ENCODE results near the gene ARHGEF35. TPM values are rescaled to one million over a fixed set of nuclear protein-coding genes. Genes with fewer than 3 reads are reported as not detected.
"Not testable (repeated sequence)": the region's sequence is repeated elsewhere in the genome, so short reads cannot be mapped to it uniquely, and the experiment has no call there.

ARHGEF35 gene
- total RNA-seq, 3 donors from 2014 or later, result 0.51 to 62.2 (median 41.7) TPM

DNA sequence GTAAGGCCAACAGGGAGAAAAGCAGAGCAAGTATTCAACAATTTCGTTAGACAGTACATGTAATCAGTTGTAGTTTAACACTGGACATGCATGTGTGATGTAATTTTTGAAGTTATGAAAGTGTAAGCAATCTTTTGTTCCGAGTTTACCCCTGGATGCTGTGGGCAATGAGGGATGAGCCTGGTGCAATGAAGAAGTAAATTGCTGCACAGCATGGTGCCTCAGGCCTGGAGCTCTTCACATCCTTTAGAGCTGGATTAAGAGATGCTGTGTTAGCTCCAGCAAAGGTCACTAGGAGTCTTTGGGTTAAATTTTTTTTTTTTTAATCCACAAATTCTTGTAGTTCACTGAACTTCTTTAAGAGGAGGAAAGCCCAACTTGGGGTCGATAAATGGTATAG is 7.5 kb upstream of the ARHGEF35 start:
- intact Hi-C loops (cut with DNase I, micrococcal nuclease); H3K4me1 ChIP-seq (ENCODE audit: low read depth); H3K9me3 ChIP-seq; H3K36me3 ChIP-seq (ENCODE audit: low read depth); DNase-seq; H3K4me3 ChIP-seq; ATAC-seq: not testable (repeated sequence)

DNA sequence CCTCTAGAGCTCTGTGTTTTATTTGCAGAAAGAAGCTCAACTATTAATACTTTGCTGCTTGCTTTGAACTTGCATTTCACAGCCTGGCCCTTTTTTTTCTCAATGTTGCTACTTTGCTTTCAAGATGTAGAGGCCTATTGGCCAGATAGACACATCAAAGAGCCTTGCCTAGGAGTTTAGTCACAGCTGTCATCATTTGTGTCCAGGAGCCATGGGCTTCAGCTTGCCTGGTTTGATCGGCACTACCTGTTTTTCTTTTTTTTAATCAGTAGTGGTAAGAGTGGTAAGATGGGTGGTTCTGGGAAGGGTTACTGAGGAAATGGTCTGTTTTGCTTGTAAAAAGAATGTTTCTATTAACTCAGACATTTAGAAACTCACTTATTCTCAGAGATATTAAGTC is 6.3 kb upstream of the ARHGEF35 start:
- H3K9me3 ChIP-seq; H3K4me3 ChIP-seq; DNase-seq; H3K4me1 ChIP-seq (ENCODE audit: low read depth); H3K36me3 ChIP-seq (ENCODE audit: low read depth); intact Hi-C loops (cut with DNase I, micrococcal nuclease): not testable (repeated sequence)
- peak; percentile 7 for ATAC-seq

DNA sequence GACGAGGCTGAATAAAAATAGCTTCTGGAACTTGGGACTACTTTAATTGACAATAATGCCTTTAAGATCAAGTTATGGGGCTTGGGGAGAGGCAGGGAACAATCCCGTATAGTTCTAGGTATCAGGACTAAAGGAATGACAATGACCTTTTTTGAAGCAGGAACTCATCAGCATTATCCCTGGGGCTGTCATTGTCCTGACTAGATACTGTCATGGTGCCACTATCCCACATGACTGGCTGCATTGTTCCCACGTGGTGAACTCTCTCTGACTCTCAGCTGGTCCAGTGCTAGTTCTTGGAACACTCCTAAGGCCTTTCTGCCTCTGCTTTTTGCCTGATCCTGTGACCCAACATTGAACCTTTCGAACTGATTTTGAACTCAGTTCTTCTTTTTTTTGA is 3.3 kb upstream of the ARHGEF35 start:
- DNase-seq; H3K4me1 ChIP-seq (ENCODE audit: low read depth); ATAC-seq; H3K4me3 ChIP-seq; H3K36me3 ChIP-seq (ENCODE audit: low read depth); H3K9me3 ChIP-seq; intact Hi-C loops (cut with DNase I, micrococcal nuclease): not testable (repeated sequence)

DNA sequence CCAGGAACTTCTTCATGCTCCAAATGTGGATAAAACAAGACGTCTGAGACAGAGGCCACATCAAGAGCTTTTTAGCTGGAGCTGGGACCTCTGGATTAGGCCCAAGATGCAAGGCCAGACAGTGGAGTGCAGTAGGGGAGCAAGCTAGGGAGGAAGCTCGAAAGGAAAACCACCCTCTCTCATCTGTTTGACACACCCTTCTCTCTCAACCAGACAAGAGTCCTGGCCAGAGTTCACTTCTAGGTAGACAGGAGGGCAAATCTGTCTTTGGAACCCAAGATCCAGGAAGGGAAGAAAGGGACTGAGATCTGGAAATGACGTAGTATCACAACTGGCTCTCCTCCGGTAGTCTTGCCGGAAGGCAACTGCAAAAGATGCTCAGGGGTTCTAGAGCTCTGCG is 1.2 kb downstream of the ARHGEF35 start:
- H3K4me1 ChIP-seq (ENCODE audit: low read depth); H3K9me3 ChIP-seq; intact Hi-C loops (cut with DNase I, micrococcal nuclease); H3K4me3 ChIP-seq; DNase-seq; H3K36me3 ChIP-seq (ENCODE audit: low read depth): not testable (repeated sequence)
- peak; percentile 66 for ATAC-seq

- H3K4me1 ChIP-seq (ENCODE audit: low read depth); H3K4me3 ChIP-seq; intact Hi-C loops (cut with DNase I, micrococcal nuclease); ATAC-seq; H3K9me3 ChIP-seq; H3K36me3 ChIP-seq (ENCODE audit: low read depth); DNase-seq: not testable (repeated sequence)
Observed at GRCh38 chr7:144193782-144194181, 1.9 kb downstream of the ARHGEF35 start.

DNA sequence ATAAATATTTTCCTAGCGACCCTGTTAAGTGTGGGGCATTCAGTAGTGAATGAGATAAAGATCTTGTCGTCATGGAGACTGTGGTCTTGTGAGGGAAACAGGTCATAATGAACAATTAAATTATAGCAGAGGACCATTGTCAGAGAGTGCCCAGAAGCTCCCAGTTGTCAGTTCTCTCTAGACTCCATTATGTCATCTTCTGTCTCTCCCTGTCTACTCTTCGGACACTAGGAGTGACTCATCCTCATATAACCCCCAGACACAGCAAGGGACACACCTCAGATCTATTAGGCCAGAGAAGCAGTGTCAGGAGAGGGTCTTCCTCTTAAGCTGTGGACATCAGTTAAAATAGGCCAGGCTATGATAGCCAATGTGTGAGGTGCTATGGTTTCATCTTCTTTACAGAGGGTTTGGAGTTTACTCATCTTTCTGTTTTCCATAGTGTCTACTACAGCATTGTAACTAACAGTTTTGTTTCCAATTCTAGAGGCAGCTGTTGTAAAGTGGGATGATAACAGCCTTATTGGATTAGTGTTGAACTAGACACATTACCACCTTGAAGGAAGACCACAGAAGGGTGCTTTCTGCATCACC is 7.0 kb downstream of the ARHGEF35 start:
- ATAC-seq, result peak; percentile 36
- H3K9me3 ChIP-seq; H3K36me3 ChIP-seq (ENCODE audit: low read depth); H3K4me1 ChIP-seq (ENCODE audit: low read depth); intact Hi-C loops (cut with DNase I, micrococcal nuclease); DNase-seq; H3K4me3 ChIP-seq: not testable (repeated sequence)

DNA sequence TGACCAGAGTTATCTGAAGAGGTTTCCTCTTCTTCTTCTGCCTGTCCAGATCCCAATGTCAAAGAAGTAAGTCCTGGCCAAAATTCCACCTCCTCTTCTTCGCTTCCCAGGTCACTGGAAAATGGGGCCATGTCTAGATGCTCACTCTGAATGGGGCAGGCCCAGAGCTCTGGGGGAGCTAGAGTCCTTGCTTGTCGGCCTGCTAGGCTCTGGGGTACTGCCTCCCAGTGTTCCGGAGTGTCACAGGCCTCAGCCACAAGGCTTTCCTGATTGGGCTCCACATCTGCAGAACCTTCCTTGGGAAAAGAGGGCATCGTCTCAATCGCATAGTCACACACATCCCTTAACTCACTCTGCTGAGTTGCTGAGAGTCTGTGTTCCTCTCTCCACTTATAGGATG is 7.8 kb downstream of the ARHGEF35 start:
- H3K4me1 ChIP-seq (ENCODE audit: low read depth); H3K36me3 ChIP-seq (ENCODE audit: low read depth); DNase-seq; H3K9me3 ChIP-seq; ATAC-seq; intact Hi-C loops (cut with DNase I, micrococcal nuclease); H3K4me3 ChIP-seq: not testable (repeated sequence)

- H3K9me3 ChIP-seq; intact Hi-C loops (cut with DNase I, micrococcal nuclease); H3K4me3 ChIP-seq; DNase-seq; H3K36me3 ChIP-seq (ENCODE audit: low read depth); ATAC-seq; H3K4me1 ChIP-seq (ENCODE audit: low read depth): not testable (repeated sequence)
Observed at GRCh38 chr7:144183166-144183565, 12.5 kb downstream of the ARHGEF35 start, which contains the start of gene CTAGE4. Gene CTAGE4, plus strand, starts transcription at chr7:144183466. Its CDS starts 38 bp downstream, at chr7:144183504.

DNA sequence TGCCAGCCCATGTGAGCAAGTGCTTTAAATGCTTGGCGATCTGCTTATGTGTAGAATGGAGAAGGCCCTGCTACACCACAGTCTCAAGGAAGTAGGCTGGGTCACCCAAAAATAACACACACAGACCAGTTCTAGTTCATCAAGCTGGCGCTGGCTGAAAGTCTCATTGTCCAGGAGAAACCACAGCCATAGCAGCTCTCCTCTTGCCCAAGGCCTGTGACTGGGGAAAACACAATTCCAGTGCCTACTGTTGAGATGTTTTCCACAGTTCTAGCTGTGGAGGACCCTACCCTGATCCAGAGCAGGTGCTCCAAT is 16.5 kb downstream of the ARHGEF35 start:
- H3K4me3 ChIP-seq; H3K36me3 ChIP-seq (ENCODE audit: low read depth); DNase-seq; H3K4me1 ChIP-seq (ENCODE audit: low read depth); intact Hi-C loops (cut with DNase I, micrococcal nuclease); H3K9me3 ChIP-seq: not testable (repeated sequence)
- ATAC-seq, result peak; percentile 21

- DNase-seq (peak in 1 of 3 donors; percentile 31), ATAC-seq (peak; percentile 86)
- intact Hi-C loops (cut with DNase I, micrococcal nuclease); H3K9me3 ChIP-seq; H3K4me3 ChIP-seq; H3K36me3 ChIP-seq (ENCODE audit: low read depth); H3K4me1 ChIP-seq (ENCODE audit: low read depth): not testable (repeated sequence)
Observed at GRCh38 chr7:144178380-144179164, 17.1 kb downstream of the ARHGEF35 start.

DNA sequence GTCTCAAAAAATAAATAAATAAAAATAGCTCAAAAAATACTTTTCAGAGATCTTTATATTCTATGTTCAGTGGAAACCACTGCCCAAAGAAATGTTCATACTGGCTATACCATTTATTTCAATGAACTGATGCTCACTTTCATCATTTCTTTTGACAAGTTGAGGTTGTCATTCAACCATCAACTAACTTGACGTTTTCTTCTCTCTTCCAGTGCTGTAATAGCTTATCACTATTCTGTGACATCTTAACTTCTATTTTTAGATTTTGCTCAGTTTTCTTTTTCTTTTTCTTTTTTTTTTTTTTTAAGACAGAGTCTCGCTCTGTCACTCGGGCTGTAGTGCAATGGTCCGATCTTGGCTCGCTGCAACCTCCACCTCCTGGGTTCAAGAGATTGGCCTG is 21.0 kb downstream of the ARHGEF35 start:
- ATAC-seq, result no peak
- H3K9me3 ChIP-seq, result no peaks in the 10 kb centered on the region
- intact Hi-C loops (cut with DNase I, micrococcal nuclease), result no loop called here

DNA sequence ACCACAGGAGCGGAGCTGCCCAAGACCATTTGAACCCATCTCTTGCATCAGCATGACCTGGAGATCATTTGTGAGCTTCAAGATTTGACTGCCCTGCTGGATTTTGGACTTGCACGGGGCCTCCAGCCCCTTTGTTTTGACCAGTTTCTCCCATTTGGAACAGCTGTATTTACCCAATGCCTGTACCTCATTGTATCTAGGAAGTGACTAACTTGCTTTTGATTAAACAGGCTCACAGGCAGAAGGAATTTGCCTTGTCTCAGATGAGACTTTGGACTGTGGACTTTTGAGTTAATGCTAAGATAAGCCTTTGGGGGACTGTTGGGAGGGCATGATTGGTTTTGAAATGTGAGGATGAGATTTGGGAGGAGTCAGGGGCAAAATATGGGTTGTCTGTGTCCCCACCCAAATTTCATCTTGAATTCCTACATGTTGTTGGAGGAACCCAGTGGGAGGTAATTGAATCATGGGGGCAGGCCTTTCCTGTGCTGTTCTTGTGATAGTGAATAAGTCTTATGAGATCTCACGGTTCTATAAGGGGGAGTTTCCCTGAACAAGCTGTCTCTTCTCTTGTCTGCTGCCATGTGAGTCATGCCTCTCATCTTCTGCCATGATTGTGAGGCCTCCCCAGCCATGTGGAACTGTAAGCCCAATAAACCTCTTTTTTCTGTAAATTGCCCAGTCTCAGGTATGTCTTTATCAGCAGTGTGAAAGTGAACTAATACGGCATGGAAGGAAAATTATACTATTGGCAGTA is 23.9 kb downstream of the ARHGEF35 start:
- H3K4me3 ChIP-seq; intact Hi-C loops (cut with DNase I, micrococcal nuclease); DNase-seq; H3K36me3 ChIP-seq (ENCODE audit: low read depth); H3K9me3 ChIP-seq; ATAC-seq; H3K4me1 ChIP-seq (ENCODE audit: low read depth): not testable (repeated sequence)

More for the DNA sequence above, 21.0 kb downstream of the ARHGEF35 start:
- no peak for DNase-seq
- Histone ChIP-seq H3K36me3 (ENCODE audit: low read depth) (no peaks in the 10 kb centered on the region), H3K4me1 (ENCODE audit: low read depth) (no peaks in the 10 kb centered on the region), H3K4me3 (no peak overlapping the region)
- no peak for TF ChIP-seq CTCF (IDR thresholded peaks at IDR 0.05)
